GM12873 (cell line): ENCODE data around the gene IFI27L1.

ENCODE experiments used
- TF ChIP-seq, protein P1 (sequence below): IDR thresholded peaks from 2 replicates; pipeline ENCODE4 v1.5.1; 2012; ENCODE audit warnings: low read depth, mild to moderate bottlenecking, moderate library complexity, low read length, control low read depth; ENCODE audit not compliant: insufficient read depth; ENCODE audit errors: missing control alignments

Gene IFI27L1

DNA sequence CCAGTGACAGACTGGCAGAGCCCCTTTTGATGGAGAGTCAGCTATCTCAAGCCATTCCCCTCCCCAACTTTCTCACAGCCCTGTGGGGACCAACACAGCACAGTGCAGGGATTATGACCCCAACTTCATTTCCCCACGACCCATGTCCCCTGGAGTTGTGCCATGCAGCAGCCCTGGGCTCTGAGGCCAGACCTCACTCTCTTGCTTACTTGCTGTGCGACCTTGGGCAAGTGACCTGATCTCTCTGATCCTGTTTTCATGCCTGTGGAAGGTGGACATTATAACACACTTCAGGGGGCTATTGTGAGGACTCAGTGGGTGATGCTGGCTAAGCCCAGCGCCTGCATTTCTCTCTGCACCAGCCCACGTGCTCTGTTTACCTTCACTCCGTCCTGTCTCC lies 40.9 kb upstream of the IFI27L1 start:
- TF ChIP-seq, protein P1, sequence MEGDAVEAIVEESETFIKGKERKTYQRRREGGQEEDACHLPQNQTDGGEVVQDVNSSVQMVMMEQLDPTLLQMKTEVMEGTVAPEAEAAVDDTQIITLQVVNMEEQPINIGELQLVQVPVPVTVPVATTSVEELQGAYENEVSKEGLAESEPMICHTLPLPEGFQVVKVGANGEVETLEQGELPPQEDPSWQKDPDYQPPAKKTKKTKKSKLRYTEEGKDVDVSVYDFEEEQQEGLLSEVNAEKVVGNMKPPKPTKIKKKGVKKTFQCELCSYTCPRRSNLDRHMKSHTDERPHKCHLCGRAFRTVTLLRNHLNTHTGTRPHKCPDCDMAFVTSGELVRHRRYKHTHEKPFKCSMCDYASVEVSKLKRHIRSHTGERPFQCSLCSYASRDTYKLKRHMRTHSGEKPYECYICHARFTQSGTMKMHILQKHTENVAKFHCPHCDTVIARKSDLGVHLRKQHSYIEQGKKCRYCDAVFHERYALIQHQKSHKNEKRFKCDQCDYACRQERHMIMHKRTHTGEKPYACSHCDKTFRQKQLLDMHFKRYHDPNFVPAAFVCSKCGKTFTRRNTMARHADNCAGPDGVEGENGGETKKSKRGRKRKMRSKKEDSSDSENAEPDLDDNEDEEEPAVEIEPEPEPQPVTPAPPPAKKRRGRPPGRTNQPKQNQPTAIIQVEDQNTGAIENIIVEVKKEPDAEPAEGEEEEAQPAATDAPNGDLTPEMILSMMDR: no peak

DNA sequence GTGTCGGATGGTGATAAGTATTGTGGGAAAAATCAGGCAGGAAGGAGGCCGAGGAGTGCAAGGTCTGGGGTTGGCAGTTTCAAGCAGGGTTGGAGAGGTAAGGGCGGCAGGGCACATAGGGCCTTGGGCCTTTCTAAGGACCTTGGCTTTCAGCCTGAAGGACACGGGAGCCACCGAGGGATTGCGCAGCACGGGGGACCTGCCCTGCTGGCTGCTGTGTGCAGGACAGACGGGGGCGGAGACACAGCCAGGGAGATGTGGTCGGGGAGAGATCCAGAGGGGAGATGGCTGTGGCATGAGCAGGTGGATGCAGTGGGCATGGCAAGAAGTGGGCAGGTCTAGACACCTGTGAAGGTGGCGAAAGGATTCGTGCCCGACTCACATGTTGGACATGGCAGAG lies 40.3 kb upstream of the IFI27L1 start:
- TF ChIP-seq, protein P1: no peak

DNA sequence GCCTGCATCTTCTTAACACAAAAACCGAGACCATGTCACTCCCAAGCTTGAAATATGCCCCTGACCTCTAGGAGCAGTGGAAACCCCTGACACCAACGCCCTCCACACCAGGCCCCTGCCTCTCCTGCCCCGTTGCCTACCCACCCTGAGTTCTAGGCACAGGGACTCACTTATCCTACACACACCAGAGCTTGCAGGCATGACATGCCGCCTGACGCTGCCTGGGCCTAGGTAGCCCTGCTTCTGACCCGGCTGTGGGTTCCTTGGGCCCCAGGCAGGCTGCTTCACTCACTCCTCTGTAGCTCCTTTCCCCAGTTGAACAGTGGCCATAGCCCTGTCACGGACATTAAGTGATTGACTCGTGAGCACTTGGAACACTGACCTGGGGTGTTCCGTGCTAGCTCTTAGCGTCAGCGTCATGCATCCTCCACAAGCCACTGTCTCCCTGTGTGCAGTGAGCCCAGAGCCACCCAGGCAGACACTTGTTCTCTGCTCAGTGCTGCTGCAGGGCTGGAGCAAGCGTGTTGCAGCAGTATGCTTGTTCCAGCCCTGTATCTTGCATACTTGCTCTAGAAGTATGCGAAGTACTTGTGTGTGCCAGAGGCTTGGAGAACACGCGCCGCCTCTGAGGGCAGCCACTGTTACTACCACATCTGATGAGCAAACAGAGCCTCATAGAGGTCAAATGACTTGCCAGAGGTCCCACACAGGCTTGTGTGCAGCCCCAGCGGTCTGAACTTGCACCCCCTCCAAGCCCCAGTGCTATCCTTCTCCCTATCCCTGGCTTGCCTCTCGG lies 39.4 kb upstream of the IFI27L1 start:
- TF ChIP-seq, protein P1: no peak

DNA sequence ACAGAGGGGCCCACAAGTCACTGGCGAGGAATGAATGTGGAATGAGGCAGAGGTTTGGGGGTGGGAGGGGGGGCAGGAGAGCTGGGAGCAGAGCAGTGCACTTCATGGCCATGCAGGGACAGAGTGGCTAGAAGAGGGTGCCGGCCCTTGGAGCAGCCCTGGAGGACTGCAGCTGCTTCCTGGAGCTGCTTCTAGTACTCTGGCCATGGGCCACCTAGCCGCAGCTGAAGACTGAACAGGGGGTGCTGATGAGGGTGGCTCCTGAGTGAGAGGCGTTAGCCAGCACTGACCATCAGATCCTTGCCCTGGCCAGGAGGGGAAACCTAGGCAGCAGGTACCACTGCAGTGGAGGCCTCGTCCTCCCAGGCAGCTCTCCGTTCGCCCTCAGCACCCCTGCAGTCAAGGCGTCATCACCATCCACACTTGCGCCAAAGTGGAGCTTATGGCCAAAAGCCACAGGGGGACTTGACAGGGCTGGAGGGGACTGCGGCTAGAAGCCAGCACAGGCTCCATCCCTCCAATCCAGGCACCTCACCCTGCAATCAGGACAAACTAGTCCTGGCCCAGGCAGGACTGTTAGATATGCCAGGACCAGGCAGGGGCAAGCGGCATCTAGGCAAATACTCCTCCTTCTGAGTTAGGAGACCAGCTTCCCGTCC lies 38.5 kb upstream of the IFI27L1 start:
- TF ChIP-seq, protein P1: no peak

DNA sequence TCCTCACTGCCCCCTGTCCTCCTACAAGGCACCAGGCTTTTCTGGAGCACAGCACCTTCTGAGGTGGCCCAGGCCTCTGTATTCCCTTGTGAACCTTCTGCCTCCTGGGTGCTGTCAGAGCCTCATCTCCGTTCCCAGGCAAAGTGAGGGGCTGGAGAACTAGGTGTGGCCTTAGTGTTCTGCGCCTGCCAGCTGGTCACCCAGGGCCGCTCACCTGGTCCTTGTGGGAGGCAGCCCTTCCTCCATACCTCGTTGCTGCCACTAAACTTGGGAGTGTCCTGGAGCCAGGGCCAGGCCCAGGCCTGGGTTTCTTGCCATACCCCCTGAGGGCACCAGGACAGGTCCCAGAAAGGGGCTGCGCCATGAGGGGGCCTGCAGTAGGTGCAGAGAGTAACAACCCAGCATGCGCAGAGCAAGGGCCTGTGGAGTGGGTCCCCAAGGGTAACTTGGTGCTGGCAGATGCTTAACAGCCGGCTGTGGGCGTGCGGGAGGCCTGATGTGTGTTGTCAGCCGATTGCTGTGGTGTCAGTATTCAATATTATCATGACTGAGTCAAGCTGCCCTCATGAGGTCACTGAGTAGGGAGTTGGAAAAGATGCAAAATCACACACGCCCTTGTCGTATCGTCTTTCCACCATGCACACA lies 37.9 kb upstream of the IFI27L1 start:
- TF ChIP-seq, protein P1: no peak

DNA sequence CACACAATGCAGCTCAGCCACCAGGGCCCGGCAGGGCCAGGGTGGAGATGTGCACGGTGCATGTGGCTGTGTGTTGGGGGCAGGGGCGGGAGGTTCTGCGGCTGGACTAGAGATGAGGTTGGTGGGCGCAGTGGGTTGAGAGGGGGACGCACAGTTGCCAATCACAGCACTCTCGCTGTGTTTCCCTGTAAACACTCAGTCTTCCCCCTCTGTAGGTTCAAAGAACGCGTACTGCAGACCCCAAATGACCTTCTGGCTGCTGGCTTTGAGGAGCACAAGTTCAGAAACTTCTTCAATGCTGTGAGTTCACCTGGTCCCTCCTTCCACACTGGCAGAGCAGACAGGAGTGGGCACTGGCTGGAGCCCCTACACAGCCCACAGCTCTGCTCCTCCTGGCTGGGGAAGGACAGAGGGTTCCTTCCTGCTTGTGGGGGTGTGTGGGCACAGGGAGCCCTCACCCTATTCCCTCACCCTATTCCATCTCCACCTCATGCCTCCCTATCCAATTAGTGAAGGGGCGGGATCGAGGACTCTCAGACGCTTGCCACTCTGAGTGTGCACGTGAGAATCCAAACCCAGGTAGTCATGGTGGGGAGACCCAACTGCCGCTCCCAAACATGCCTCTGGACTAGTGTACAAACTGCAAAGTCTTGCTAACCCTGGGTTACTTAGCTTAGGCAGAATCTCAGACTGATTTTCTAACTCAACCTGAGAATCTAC lies 37.2 kb upstream of the IFI27L1 start:
- TF ChIP-seq, protein P1: no peak
